Hepatocyte (in vitro differentiated cells): ENCODE results near the gene ANKRD30A. TPM values are rescaled to one million over a fixed set of nuclear protein-coding genes. Genes with fewer than 3 reads are reported as not detected.
"Not testable (repeated sequence)": the region's sequence is repeated elsewhere in the genome, so short reads cannot be mapped to it uniquely, and the experiment has no call there.

Experiments used
- DNase-seq: peaks from one replicate; pipeline ENCODE4 v3.0.0-alpha.2; 2016; ENCODE audit warnings: low spot score
- H2AFZ ChIP-seq: fragments of 200-600 bp; sonication (generic); 2 replicates; pipeline ENCODE4 v1.6.0; 2016; ENCODE audit warnings: antibody characterized with exemption, mild to moderate bottlenecking
- H3K27ac ChIP-seq: fragments of 200-600 bp; sonication (generic); 2 replicates; pipeline ENCODE4 v1.5.1; 2016; ENCODE audit warnings: mild to moderate bottlenecking
- H3K27me3 ChIP-seq: fragments of 200-600 bp; sonication (generic); 2 replicates; pipeline ENCODE4 v1.6.1; 2016
- H3K36me3 ChIP-seq: fragments of 200-600 bp; sonication (generic); replicated peaks from 2 replicates; pipeline ENCODE4 v1.5.1; 2016; ENCODE audit warnings: low read depth; ENCODE audit not compliant: insufficient read depth
- H3K4me1 ChIP-seq: fragments of 200-600 bp; sonication (generic); 2 replicates; pipeline ENCODE4 v1.5.1; 2016; ENCODE audit warnings: mild to moderate bottlenecking, moderate library complexity; ENCODE audit not compliant: insufficient read depth
- H3K4me2 ChIP-seq: fragments of 200-600 bp; sonication (generic); 2 replicates; pipeline ENCODE4 v1.6.0; 2016
- H3K4me3 ChIP-seq: fragments of 200-600 bp; sonication (generic); 2 replicates; pipeline ENCODE4 v1.5.1; 2016; ENCODE audit warnings: mild to moderate bottlenecking
- H3K79me2 ChIP-seq: fragments of 200-600 bp; sonication (generic); 2 replicates; pipeline ENCODE4 v1.6.0; 2017; ENCODE audit warnings: mild to moderate bottlenecking
- H3K9me2 ChIP-seq: fragments of 200-600 bp; sonication (generic); replicated peaks from 2 replicates; pipeline ENCODE4 v1.6.0; 2017; ENCODE audit warnings: mild to moderate bottlenecking; ENCODE audit not compliant: insufficient read depth
- H3K9me3 ChIP-seq: fragments of 200-600 bp; sonication (generic); 2 replicates; pipeline ENCODE4 v1.5.1; 2016; ENCODE audit warnings: low read depth, mild to moderate bottlenecking
- H4K20me1 ChIP-seq: fragments of 200-600 bp; sonication (generic); 2 replicates; pipeline ENCODE4 v1.6.0; 2016; ENCODE audit warnings: mild to moderate bottlenecking; ENCODE audit not compliant: insufficient read depth, poor library complexity, severe bottlenecking
- EZH2 ChIP-seq: fragments of 200-600 bp; sonication (generic); IDR thresholded peaks from 2 replicates; pipeline ENCODE4 v1.6.1; 2016; ENCODE audit warnings: antibody characterized with exemption, mild to moderate bottlenecking, borderline replicate concordance
- EZH2phosphoT487 ChIP-seq: fragments of 200-600 bp; sonication (generic); IDR thresholded peaks from one replicate; pipeline ENCODE4 v1.6.1; 2018; ENCODE audit warnings: antibody characterized with exemption, mild to moderate bottlenecking, low read depth, moderate library complexity; ENCODE audit not compliant: unreplicated experiment, severe bottlenecking
- WGBS: methylation state at CpG from one replicate; pipeline ENCODE4 v1.1.6; 2016; ENCODE audit warnings: low lambda C conversion rate; ENCODE audit errors: missing lambda C conversion rate; 5-methylcytosine and 5-hydroxymethylcytosine counted together
- polyA plus RNA-seq: library from polyadenylated mRNA; unstranded; fragments of >200 nt; fragmentation: Nextera tagmentation; extraction: Ambion mirVana; gene quantifications from 2 replicates; pipeline ENCODE4 v1.2.1, GENCODE V29; 2016
- total RNA-seq: library from RNA; depleted of rRNA; stranded (reverse); fragments of >200 nt; gene quantifications from 2 replicates; pipeline ENCODE4 v1.2.3, GENCODE V29; 2014
- TF ChIP-seq, protein P1 (sequence below): fragments of 200-600 bp; sonication (generic); IDR thresholded peaks from 2 replicates; pipeline ENCODE4 v1.5.1; 2016; ENCODE audit warnings: antibody characterized with exemption, mild to moderate bottlenecking; ENCODE audit not compliant: poor library complexity

Gene ANKRD30A, protein sequence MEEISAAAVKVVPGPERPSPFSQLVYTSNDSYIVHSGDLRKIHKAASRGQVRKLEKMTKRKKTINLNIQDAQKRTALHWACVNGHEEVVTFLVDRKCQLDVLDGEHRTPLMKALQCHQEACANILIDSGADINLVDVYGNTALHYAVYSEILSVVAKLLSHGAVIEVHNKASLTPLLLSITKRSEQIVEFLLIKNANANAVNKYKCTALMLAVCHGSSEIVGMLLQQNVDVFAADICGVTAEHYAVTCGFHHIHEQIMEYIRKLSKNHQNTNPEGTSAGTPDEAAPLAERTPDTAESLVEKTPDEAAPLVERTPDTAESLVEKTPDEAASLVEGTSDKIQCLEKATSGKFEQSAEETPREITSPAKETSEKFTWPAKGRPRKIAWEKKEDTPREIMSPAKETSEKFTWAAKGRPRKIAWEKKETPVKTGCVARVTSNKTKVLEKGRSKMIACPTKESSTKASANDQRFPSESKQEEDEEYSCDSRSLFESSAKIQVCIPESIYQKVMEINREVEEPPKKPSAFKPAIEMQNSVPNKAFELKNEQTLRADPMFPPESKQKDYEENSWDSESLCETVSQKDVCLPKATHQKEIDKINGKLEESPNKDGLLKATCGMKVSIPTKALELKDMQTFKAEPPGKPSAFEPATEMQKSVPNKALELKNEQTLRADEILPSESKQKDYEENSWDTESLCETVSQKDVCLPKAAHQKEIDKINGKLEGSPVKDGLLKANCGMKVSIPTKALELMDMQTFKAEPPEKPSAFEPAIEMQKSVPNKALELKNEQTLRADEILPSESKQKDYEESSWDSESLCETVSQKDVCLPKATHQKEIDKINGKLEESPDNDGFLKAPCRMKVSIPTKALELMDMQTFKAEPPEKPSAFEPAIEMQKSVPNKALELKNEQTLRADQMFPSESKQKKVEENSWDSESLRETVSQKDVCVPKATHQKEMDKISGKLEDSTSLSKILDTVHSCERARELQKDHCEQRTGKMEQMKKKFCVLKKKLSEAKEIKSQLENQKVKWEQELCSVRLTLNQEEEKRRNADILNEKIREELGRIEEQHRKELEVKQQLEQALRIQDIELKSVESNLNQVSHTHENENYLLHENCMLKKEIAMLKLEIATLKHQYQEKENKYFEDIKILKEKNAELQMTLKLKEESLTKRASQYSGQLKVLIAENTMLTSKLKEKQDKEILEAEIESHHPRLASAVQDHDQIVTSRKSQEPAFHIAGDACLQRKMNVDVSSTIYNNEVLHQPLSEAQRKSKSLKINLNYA (N-terminal part only)
- total RNA-seq (not detected in 2 replicates), polyA plus RNA-seq (not detected in 2 replicates)

DNA sequence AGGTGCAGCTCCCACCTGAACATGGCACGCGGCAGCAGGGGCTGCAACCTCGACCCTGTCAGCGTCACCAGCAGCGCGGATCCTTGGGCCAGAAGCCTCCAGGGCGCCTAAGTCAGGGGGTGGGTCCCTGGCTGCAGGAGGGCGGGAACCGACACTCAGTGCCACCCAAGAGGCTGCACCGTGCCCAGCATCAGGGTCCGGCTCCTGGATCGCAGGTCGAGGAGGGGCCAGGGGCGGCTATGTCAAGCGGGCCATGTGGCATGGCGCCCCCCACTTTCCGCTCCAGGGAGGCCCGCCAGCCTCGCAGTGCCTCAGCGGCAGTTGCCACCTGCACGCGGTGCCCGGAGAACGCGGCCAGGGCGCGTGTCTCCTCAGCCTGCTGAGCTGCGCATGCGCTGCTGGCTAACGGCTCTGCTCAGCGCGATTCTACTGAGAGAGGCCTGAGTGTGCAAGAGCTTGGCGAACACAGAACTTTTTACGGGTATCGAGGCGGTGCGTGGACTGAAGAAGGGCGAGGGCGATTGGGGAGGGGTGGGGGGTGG, at the start of gene ANKRD30A:
ANKRD30A (plus strand) TSS at position 408 of the 542 bp plus-strand sequence. CDS start 190 bp downstream, outside the sequence.
- no peak within 1 kb of the TSS for H3K4me2 ChIP-seq
- WGBS = 95% methylated on average over 38 of the region's 39 CpGs

DNA sequence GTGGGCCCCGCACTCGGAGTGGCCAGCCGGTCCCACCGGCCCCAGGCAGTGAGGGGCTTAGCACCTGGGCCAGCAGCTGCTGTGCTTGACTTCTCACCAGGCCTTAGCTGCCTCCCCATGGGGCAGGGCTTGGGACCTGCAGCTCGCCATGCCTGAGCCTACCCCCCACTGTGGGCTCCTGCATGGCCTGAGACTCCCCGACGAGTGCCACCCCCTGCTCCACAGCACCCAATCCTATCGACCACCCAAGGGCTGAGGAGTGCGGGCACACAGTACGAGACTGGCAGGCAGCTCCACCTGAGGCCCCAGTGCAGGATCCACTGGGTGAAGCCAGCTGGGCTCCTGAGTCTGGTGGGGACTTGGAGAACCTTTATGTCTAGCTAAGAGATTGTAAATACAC, 49.3 kb upstream of the ANKRD30A start:
- not testable (repeated sequence) for H3K27ac ChIP-seq, H3K4me3 ChIP-seq, H2AFZ ChIP-seq, DNase-seq, H3K27me3 ChIP-seq, H3K4me2 ChIP-seq, H4K20me1 ChIP-seq, H3K9me2 ChIP-seq, H3K79me2 ChIP-seq, H3K9me3 ChIP-seq, H3K4me1 ChIP-seq, H3K36me3 ChIP-seq
- 83% methylated on average over 10 of the region's 10 CpGs for WGBS

More for the DNA sequence above, at the start of gene ANKRD30A:
- Histone ChIP-seq H3K27me3 (no peaks in the 10 kb centered on the region), H3K36me3 (no peaks in the 10 kb centered on the region), H3K4me1 (no peaks in the 10 kb centered on the region), H3K4me3 (no peak within 1 kb of the TSS), H3K79me2 (no peaks in the 10 kb centered on the region), H3K9me3 (no peaks in the 10 kb centered on the region), H3K27ac (no peak within 1 kb of the TSS), H3K9me2 (no peaks in the 10 kb centered on the region), H2AFZ (no peak within 1 kb of the TSS), H4K20me1 (no peaks in the 10 kb centered on the region)
- no peak for DNase-seq
- TF ChIP-seq EZH2 (no peak), EZH2phosphoT487 (no peak)
- TF ChIP-seq, protein P1, sequence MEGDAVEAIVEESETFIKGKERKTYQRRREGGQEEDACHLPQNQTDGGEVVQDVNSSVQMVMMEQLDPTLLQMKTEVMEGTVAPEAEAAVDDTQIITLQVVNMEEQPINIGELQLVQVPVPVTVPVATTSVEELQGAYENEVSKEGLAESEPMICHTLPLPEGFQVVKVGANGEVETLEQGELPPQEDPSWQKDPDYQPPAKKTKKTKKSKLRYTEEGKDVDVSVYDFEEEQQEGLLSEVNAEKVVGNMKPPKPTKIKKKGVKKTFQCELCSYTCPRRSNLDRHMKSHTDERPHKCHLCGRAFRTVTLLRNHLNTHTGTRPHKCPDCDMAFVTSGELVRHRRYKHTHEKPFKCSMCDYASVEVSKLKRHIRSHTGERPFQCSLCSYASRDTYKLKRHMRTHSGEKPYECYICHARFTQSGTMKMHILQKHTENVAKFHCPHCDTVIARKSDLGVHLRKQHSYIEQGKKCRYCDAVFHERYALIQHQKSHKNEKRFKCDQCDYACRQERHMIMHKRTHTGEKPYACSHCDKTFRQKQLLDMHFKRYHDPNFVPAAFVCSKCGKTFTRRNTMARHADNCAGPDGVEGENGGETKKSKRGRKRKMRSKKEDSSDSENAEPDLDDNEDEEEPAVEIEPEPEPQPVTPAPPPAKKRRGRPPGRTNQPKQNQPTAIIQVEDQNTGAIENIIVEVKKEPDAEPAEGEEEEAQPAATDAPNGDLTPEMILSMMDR = no peak

DNA sequence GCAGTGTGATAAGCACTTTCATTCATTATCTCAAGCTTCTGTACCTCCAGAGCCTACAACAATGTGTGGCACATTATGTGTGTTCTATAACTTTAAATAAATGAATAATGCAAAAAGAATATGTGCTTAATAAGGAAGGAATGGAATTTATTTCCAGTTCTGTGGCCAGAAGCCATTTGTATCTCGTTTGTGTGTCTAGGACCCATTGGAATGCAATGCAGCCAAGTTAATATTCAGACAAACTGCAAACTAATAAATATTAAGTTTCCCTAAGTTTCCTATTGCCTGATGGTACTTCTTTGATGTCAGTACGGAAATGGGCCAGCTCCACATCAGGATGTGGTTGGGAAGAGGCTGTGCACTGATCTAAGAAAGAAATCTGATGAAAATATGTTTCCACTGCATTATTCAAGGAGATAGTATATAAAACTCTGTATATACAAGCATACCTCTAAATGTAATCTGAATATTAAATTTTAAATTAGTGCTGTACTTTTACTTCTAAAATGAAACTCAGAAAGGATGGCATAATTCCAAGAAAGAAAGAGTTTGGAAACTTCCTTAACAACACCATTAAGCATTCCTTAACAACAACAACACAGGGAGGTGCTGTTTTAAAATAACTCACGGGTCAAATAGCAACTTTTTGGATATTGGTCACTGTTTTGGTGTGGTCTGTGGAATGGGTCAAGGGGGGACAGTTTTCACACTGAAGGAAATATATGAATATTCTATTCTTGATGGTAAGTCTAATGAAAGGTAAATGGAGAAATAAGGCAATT, 29.4 kb upstream of the ANKRD30A start:
- H3K9me2 ChIP-seq = no peaks in the 10 kb centered on the region
- H3K27ac ChIP-seq = no peak overlapping the region
- no peak overlapping the region for H3K4me2 ChIP-seq
- peaks cover 6% of the 10 kb centered on the region for H3K9me3 ChIP-seq
- H3K4me3 ChIP-seq = no peak overlapping the region
- no peak for DNase-seq
- no peaks in the 10 kb centered on the region for H3K4me1 ChIP-seq
- H3K27me3 ChIP-seq = no peaks in the 10 kb centered on the region
- H2AFZ ChIP-seq = no peak overlapping the region
- H4K20me1 ChIP-seq = no peaks in the 10 kb centered on the region
- TF ChIP-seq, protein P1 = no peak
- TF ChIP-seq EZH2phosphoT487 (no peak), EZH2 (no peak)
- 20% methylated on average over 3 of the region's 3 CpGs for WGBS
- no peaks in the 10 kb centered on the region for H3K79me2 ChIP-seq
- H3K36me3 ChIP-seq = no peaks in the 10 kb centered on the region
